ENCODE measurements around the gene WFDC8. TPM values are rescaled to one million over a fixed set of nuclear protein-coding genes. Genes with fewer than 3 reads are reported as not detected.
"Not testable (repeated sequence)": the region's sequence is repeated elsewhere in the genome, so short reads cannot be mapped to it uniquely, and the experiment has no call there.

Gene WFDC8
- polyA plus RNA-seq, 1 of the 3 experiments (the other 2 are of a cell fraction): not detected

- Histone ChIP-seq H3K9me2 (no peaks in the 10 kb centered on the region), H3K27ac (ENCODE audit: low read depth in 2 of 2, low read length in 1 of 2) (no peak overlapping the region), H3K79me2 (ENCODE audit: insufficient read depth) (no peaks in the 10 kb centered on the region), H3K4me3 (ENCODE audit: low read depth in 2 of 2, low read length in 1 of 2) (no peak overlapping the region), H3K36me3 (replicated peaks in 1 of 2; ENCODE audit: control insufficient read depth in 1 of 2, insufficient read depth in 2 of 2, low read length in 1 of 2) (no peaks in the 10 kb centered on the region), H4K20me1 (ENCODE audit: insufficient read depth) (no peaks in the 10 kb centered on the region), H3K27me3 (ENCODE audit: insufficient read depth) (no peaks in the 10 kb centered on the region; the same call in 1 of the 2 replicates), H3K9ac (no peak overlapping the region), H2AFZ (ENCODE audit: low read depth) (no peak overlapping the region), H3K4me1 (ENCODE audit: control insufficient read depth in 1 of 2, insufficient read depth in 2 of 2, low read depth in 1 of 2, low read length in 1 of 2) (no peaks in the 10 kb centered on the region), H3K9me3 (no peaks in the 10 kb centered on the region), H3K4me2 (no peak overlapping the region), H3F3A (replicated peaks; ENCODE audit: insufficient read depth) (no peaks in the 10 kb centered on the region)
- ChIA-PET CTCF (no interaction called here), POLR2A (no interaction called here)
- 41% methylated on average over 3 of the region's 3 CpGs for WGBS (ENCODE audit: low lambda C conversion rate)
- no peak for TF ChIP-seq MAX (IDR thresholded peaks at IDR 0.05; ENCODE audit: low read depth)
- no peak for TF ChIP-seq RXRA (IDR thresholded peaks at IDR 0.05; ENCODE audit: borderline replicate concordance, low read depth)
- no peak for TF ChIP-seq GATA2 (CRISPR knock-in tag; IDR thresholded peaks at IDR 0.05)
- no peak for TF ChIP-seq EP300 (IDR thresholded peaks at IDR 0.05; ENCODE audit: borderline replicate concordance in 1 of 2, low read depth in 1 of 2, low read length in 1 of 2)
- TF ChIP-seq, protein P1, sequence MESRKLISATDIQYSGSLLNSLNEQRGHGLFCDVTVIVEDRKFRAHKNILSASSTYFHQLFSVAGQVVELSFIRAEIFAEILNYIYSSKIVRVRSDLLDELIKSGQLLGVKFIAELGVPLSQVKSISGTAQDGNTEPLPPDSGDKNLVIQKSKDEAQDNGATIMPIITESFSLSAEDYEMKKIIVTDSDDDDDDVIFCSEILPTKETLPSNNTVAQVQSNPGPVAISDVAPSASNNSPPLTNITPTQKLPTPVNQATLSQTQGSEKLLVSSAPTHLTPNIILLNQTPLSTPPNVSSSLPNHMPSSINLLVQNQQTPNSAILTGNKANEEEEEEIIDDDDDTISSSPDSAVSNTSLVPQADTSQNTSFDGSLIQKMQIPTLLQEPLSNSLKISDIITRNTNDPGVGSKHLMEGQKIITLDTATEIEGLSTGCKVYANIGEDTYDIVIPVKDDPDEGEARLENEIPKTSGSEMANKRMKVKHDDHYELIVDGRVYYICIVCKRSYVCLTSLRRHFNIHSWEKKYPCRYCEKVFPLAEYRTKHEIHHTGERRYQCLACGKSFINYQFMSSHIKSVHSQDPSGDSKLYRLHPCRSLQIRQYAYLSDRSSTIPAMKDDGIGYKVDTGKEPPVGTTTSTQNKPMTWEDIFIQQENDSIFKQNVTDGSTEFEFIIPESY (IDR thresholded peaks at IDR 0.05; ENCODE audit: borderline replicate concordance, low read depth): no peak
- no peak for DNase-seq
These were observed 3.2 kb downstream of the WFDC8 start for GRCh38 chr20:45575931-45576330.

- DNase-seq; H3K9me2 ChIP-seq; CTCF ChIA-PET; H3K27ac ChIP-seq (ENCODE audit: low read depth in 2 of 2, low read length in 1 of 2); H3K9me3 ChIP-seq; H3K4me2 ChIP-seq; H3K36me3 ChIP-seq (replicated peaks in 1 of 2; ENCODE audit: control insufficient read depth in 1 of 2, insufficient read depth in 2 of 2, low read length in 1 of 2); H3K79me2 ChIP-seq (ENCODE audit: insufficient read depth); POLR2A ChIA-PET; H3K9ac ChIP-seq; H3K4me1 ChIP-seq (ENCODE audit: control insufficient read depth in 1 of 2, insufficient read depth in 2 of 2, low read depth in 1 of 2, low read length in 1 of 2); H2AFZ ChIP-seq (ENCODE audit: low read depth); H3K4me3 ChIP-seq (ENCODE audit: low read depth in 2 of 2, low read length in 1 of 2); H3K27me3 ChIP-seq (ENCODE audit: insufficient read depth); H3F3A ChIP-seq (replicated peaks; ENCODE audit: insufficient read depth); H4K20me1 ChIP-seq (ENCODE audit: insufficient read depth): not testable (repeated sequence)
- WGBS (ENCODE audit: low lambda C conversion rate): 0% methylated on average over 1 of the region's 1 CpG
These were observed 9.4 kb downstream of the WFDC8 start for GRCh38 chr20:45569650-45570049.

GRCh38 chr20:45564760-45565276 is 14.3 kb downstream of the WFDC8 start:
- WGBS (ENCODE audit: low lambda C conversion rate): 0% methylated on average over 2 of the region's 2 CpGs
- H2AFZ ChIP-seq (ENCODE audit: low read depth): no peak overlapping the region
- no peaks in the 10 kb centered on the region for H3K79me2 ChIP-seq (ENCODE audit: insufficient read depth)
- H4K20me1 ChIP-seq (ENCODE audit: insufficient read depth): no peaks in the 10 kb centered on the region
- no peak overlapping the region for H3K4me3 ChIP-seq (ENCODE audit: low read depth in 2 of 2, low read length in 1 of 2)
- H3K36me3 ChIP-seq (replicated peaks in 1 of 2; ENCODE audit: control insufficient read depth in 1 of 2, insufficient read depth in 2 of 2, low read length in 1 of 2): no peaks in the 10 kb centered on the region
- no peak for TF ChIP-seq REST (IDR thresholded peaks at IDR 0.05; ENCODE audit: low read depth, low read length)
- TF ChIP-seq EZH2phosphoT487 (IDR thresholded peaks at IDR 0.05; ENCODE audit: borderline replicate concordance, low read depth): no peak
- no peak for TF ChIP-seq YY1 (IDR thresholded peaks at IDR 0.05; ENCODE audit: low read depth)
- no peak for TF ChIP-seq POLR2AphosphoS5 (IDR thresholded peaks at IDR 0.05; ENCODE audit: low read depth, low read length)
- no peak for TF ChIP-seq NRF1 (IDR thresholded peaks at IDR 0.05; ENCODE audit: low read depth, low read length)
- TF ChIP-seq, protein P2, sequence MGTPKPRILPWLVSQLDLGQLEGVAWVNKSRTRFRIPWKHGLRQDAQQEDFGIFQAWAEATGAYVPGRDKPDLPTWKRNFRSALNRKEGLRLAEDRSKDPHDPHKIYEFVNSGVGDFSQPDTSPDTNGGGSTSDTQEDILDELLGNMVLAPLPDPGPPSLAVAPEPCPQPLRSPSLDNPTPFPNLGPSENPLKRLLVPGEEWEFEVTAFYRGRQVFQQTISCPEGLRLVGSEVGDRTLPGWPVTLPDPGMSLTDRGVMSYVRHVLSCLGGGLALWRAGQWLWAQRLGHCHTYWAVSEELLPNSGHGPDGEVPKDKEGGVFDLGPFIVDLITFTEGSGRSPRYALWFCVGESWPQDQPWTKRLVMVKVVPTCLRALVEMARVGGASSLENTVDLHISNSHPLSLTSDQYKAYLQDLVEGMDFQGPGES (IDR thresholded peaks at IDR 0.05; ENCODE audit: low read depth, low read length): no peak
- no peak for TF ChIP-seq JUND (IDR thresholded peaks at IDR 0.05)
- no peaks in the 10 kb centered on the region for H3F3A ChIP-seq (replicated peaks; ENCODE audit: insufficient read depth)
- no peak overlapping the region for H3K9ac ChIP-seq
- H3K9me2 ChIP-seq: no peaks in the 10 kb centered on the region
- H3K27ac ChIP-seq (ENCODE audit: low read depth in 2 of 2, low read length in 1 of 2): no peak overlapping the region
- H3K4me1 ChIP-seq (ENCODE audit: control insufficient read depth in 1 of 2, insufficient read depth in 2 of 2, low read depth in 1 of 2, low read length in 1 of 2): no peaks in the 10 kb centered on the region
- no peak overlapping the region for H3K4me2 ChIP-seq
- POLR2A ChIA-PET: no interaction called here
- no peaks in the 10 kb centered on the region for H3K9me3 ChIP-seq
- H3K27me3 ChIP-seq (ENCODE audit: insufficient read depth): no peaks in the 10 kb centered on the region; the same call in 1 of the 2 replicates
- DNase-seq: no peak
- CTCF ChIA-PET: no interaction called here

Measured in SK-N-SH (cell line).